ENCODE measurements around the gene CLDN20.
A peak's percentile ranks its signal among the peaks of the same experiment; 100 is the strongest.
"Not testable (repeated sequence)": the region's sequence is repeated elsewhere in the genome, so short reads cannot be mapped to it uniquely, and the experiment has no call there.

Gene CLDN20

GRCh38 chr6:155311583-155311982 lies 47.8 kb downstream of the CLDN20 start:
- no peak for DNase-seq (ENCODE audit: low read depth in 2 of 2)

- DNase-seq (ENCODE audit: low read depth in 2 of 2): not testable (repeated sequence)
Measured at GRCh38 chr6:155312950-155313349, 49.1 kb downstream of the CLDN20 start.

GRCh38 chr6:155313602-155314091 lies 49.8 kb downstream of the CLDN20 start:
- DNase-seq (ENCODE audit: low read depth in 2 of 2): no peak

- DNase-seq (ENCODE audit: low read depth in 2 of 2): peak; percentile 94 to 98
Measured at GRCh38 chr6:155314092-155314772, 50.4 kb downstream of the CLDN20 start, which contains the start of gene TFB1M. Gene TFB1M (minus strand): TSS chr6:155314484. CDS start chr6:155314428, 56 bp downstream.

- peak; percentile 17 to 32 for DNase-seq (ENCODE audit: low read depth in 2 of 2)
Measured at GRCh38 chr6:155314773-155315515, 51.1 kb downstream of the CLDN20 start.

GRCh38 chr6:155315516-155315871 lies 51.7 kb downstream of the CLDN20 start:
- no peak for DNase-seq (ENCODE audit: low read depth in 2 of 2)

GRCh38 chr6:155316419-155316818 lies 52.6 kb downstream of the CLDN20 start:
- no peak for DNase-seq (ENCODE audit: low read depth in 2 of 2)

GRCh38 chr6:155317186-155317585 lies 53.4 kb downstream of the CLDN20 start:
- no peak for DNase-seq (ENCODE audit: low read depth in 2 of 2)

GRCh38 chr6:155319902-155320301 lies 56.1 kb downstream of the CLDN20 start:
- DNase-seq (ENCODE audit: low read depth in 2 of 2): no peak

GRCh38 chr6:155324172-155324571 lies 60.4 kb downstream of the CLDN20 start:
- DNase-seq (ENCODE audit: low read depth in 2 of 2): no peak

GRCh38 chr6:155324993-155325392 lies 61.2 kb downstream of the CLDN20 start:
- DNase-seq (ENCODE audit: low read depth in 2 of 2): no peak

GRCh38 chr6:155325700-155326516 lies 62.1 kb downstream of the CLDN20 start:
- no peak for DNase-seq (ENCODE audit: low read depth in 2 of 2)
